Measurements from ENCODE around the gene OR8G1. TPM values are rescaled to one million over a fixed set of nuclear protein-coding genes. Genes with fewer than 3 reads are reported as not detected.

OR8G1 gene
- total RNA-seq, 2 experiments from 2014 or later = not detected

GRCh38 chr11:124197999-124198398 is 42.9 kb upstream of the OR8G1 start:
- TF ChIP-seq CTCF (IDR thresholded peaks at IDR 0.05) = no peak
- CTCF ChIA-PET = interaction anchor here (1.2 to 3.6 kb wide), 2 partner anchors 126 to 129 kb away, joined by 6 to 13 read pairs; no protein-coding TSS in a partner anchor
- ATAC-seq = no peak

GRCh38 chr11:124198897-124199296 is 42.0 kb upstream of the OR8G1 start:
- ATAC-seq (no peak), DNase-seq (peak; percentile 5)
- Mint-ChIP-seq H3K4me1 (ENCODE audit: low read depth) (no peaks in the 10 kb centered on the region), H3K4me3 (no peak overlapping the region), H3K27ac (no peak overlapping the region), H3K36me3 (ENCODE audit: low read depth) (no peaks in the 10 kb centered on the region), H3K27me3 (peaks cover 6% of the 10 kb centered on the region), H3K9me3 (no peaks in the 10 kb centered on the region)
- POLR2A ChIA-PET = no interaction called here
- intact Hi-C loops (cut with micrococcal nuclease) = loop anchor here (10.0 kb wide), 1 partner anchor 84 kb away; the partner anchor contains the start of gene VWA5A
- no peak for TF ChIP-seq CTCF (IDR thresholded peaks at IDR 0.05)
- CTCF ChIA-PET = interaction anchor here (3.6 kb wide), 1 partner anchor 130 kb away, joined by 13 read pairs; no protein-coding TSS in a partner anchor

More at GRCh38 chr11:124197999-124198398, 42.9 kb upstream of the OR8G1 start:
- intact Hi-C loops (cut with micrococcal nuclease) = loop anchor here (10.0 kb wide), 1 partner anchor 83 kb away; the partner anchor contains the start of gene VWA5A
- Mint-ChIP-seq H3K27me3 (peaks cover 6% of the 10 kb centered on the region), H3K4me3 (no peak overlapping the region), H3K4me1 (ENCODE audit: low read depth) (no peaks in the 10 kb centered on the region), H3K9me3 (no peaks in the 10 kb centered on the region), H3K36me3 (ENCODE audit: low read depth) (no peaks in the 10 kb centered on the region), H3K27ac (no peak overlapping the region)
- DNase-seq = no peak
- POLR2A ChIA-PET = no interaction called here

DNA sequence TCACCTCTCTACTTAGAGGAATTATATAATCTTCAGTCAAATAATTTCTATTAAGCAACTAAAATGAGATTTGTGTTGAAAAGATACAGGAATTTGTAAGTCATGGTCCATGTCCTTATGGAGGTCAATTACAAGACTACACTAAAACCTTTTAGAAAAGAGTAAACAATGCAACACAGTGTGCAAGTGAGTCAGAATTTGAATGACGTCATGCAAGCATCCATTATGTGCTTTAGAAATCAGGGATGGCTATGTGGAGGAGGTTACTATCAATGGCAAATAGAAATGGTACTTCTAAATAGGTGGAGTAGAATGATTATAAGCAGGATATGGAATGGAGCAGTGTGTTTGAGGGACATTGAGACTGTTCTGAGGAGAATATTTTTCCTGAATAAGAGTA is 41.2 kb upstream of the OR8G1 start:
- no peak overlapping the region for H3K27ac Mint-ChIP-seq
- no peaks in the 10 kb centered on the region for H3K9me3 Mint-ChIP-seq
- H3K4me3 Mint-ChIP-seq = no peak overlapping the region
- peaks cover 6% of the 10 kb centered on the region for H3K27me3 Mint-ChIP-seq
- ChIA-PET POLR2A (no interaction called here), CTCF (no interaction called here)
- intact Hi-C loops (cut with micrococcal nuclease) = loop anchor here (10.0 kb wide), 1 partner anchor 85 kb away; the partner anchor contains the start of gene VWA5A
- no peak for ATAC-seq
- DNase-seq = no peak
- TF ChIP-seq CTCF (IDR thresholded peaks at IDR 0.05) = no peak
- no peaks in the 10 kb centered on the region for H3K4me1 Mint-ChIP-seq (ENCODE audit: low read depth)
- H3K36me3 Mint-ChIP-seq (ENCODE audit: low read depth) = no peaks in the 10 kb centered on the region

GRCh38 chr11:124200671-124201070 is 40.2 kb upstream of the OR8G1 start:
- ATAC-seq (no peak), DNase-seq (no peak)
- Mint-ChIP-seq H3K4me3 (no peak overlapping the region), H3K9me3 (no peaks in the 10 kb centered on the region), H3K27ac (no peak overlapping the region), H3K36me3 (ENCODE audit: low read depth) (no peaks in the 10 kb centered on the region), H3K4me1 (ENCODE audit: low read depth) (no peaks in the 10 kb centered on the region), H3K27me3 (peaks cover 3% of the 10 kb centered on the region)
- ChIA-PET POLR2A (no interaction called here), CTCF (no interaction called here)
- no peak for TF ChIP-seq CTCF (IDR thresholded peaks at IDR 0.05)
- intact Hi-C loops (cut with micrococcal nuclease) = no loop called here

DNA sequence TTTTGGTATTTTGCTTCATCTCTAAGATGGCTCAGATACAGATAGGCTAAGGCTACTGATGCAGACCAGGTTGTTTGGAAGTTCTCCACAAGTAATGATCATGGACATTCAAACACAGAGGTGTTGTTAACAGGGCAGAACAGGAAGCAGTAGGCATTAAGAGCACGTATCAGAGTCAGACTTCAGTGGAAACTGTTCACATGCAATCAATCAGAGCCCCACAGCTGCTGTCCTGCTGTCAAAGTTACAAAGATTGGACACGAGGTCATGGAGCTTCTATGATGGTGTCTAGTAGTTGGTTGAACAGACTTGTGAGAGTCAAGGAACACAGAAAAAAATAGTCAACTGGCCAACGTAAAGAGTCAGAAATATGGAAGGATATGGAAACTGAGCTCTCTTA is 37.9 kb upstream of the OR8G1 start:
- Mint-ChIP-seq H3K36me3 (ENCODE audit: low read depth) (no peaks in the 10 kb centered on the region), H3K4me3 (no peak overlapping the region), H3K27me3 (peaks cover 3% of the 10 kb centered on the region), H3K4me1 (ENCODE audit: low read depth) (no peaks in the 10 kb centered on the region), H3K9me3 (no peaks in the 10 kb centered on the region), H3K27ac (no peak overlapping the region)
- ChIA-PET CTCF (interaction anchor here (1.6 to 2.0 kb wide), 2 partner anchors 9 to 131 kb away, joined by 6 read pairs; no protein-coding TSS in a partner anchor), POLR2A (no interaction called here)
- intact Hi-C loops (cut with micrococcal nuclease) = no loop called here
- no peak for TF ChIP-seq CTCF (IDR thresholded peaks at IDR 0.05)
- DNase-seq = no peak
- no peak for ATAC-seq

Measured in activated CD8-positive, alpha-beta T cell treated with anti-CD3 and anti-CD28 coated beads for 36 hours (primary cell).